Neural progenitor cell (in vitro differentiated cells): ENCODE data around the gene NUP54. TPM values are rescaled to one million over a fixed set of nuclear protein-coding genes. Genes with fewer than 3 reads are reported as not detected.

Source experiments
- DNase-seq: peaks from one replicate; pipeline ENCODE4 v3.0.0-alpha.2; 2016; ENCODE audit warnings: low spot score
- H2AFZ ChIP-seq: fragments of 200-600 bp; sonication (generic); replicated peaks from 2 replicates; pipeline ENCODE4 v1.6.1; 2016; ENCODE audit warnings: antibody characterized with exemption
- H3F3A ChIP-seq: fragments of 200-600 bp; sonication (generic); 2 replicates; pipeline ENCODE4 v1.6.1; 2016; ENCODE audit warnings: antibody characterized with exemption, low read depth
- H3K27ac ChIP-seq: fragments of 200-600 bp; sonication (generic); 2 replicates; pipeline ENCODE4 v1.5.1; 2016; ENCODE audit warnings: mild to moderate bottlenecking
- H3K27me3 ChIP-seq: fragments of 200-600 bp; sonication (generic); 2 replicates; pipeline ENCODE4 v1.6.1; 2016; ENCODE audit warnings: mild to moderate bottlenecking, moderate library complexity
- H3K36me3 ChIP-seq: fragments of 200-600 bp; sonication (generic); 2 replicates; pipeline ENCODE4 v1.5.1; 2016
- H3K4me1 ChIP-seq: fragments of 200-600 bp; sonication (generic); 2 replicates; pipeline ENCODE4 v1.6.1; 2016; ENCODE audit warnings: mixed run types
- H3K4me2 ChIP-seq: fragments of 200-600 bp; sonication (generic); 2 replicates; pipeline ENCODE4 v1.6.1; 2016
- H3K4me3 ChIP-seq: fragments of 200-600 bp; sonication (generic); 2 replicates; pipeline ENCODE4 v1.5.1; 2016
- H3K79me2 ChIP-seq: fragments of 200-600 bp; sonication (generic); 2 replicates; pipeline ENCODE4 v1.6.1; 2016; ENCODE audit warnings: low read depth
- H3K9ac ChIP-seq: fragments of 200-600 bp; sonication (generic); 2 replicates; pipeline ENCODE4 v1.6.1; 2016
- H3K9me3 ChIP-seq: fragments of 200-600 bp; sonication (generic); 2 replicates; pipeline ENCODE4 v1.5.1; 2016; ENCODE audit warnings: low read depth
- H4K20me1 ChIP-seq: fragments of 200-600 bp; sonication (generic); 2 replicates; pipeline ENCODE4 v1.6.1; 2016; ENCODE audit warnings: low read depth
- H3K27ac Mint-ChIP-seq: 3 replicates; pipeline ENCODE4 v1.8.0; 2021; ENCODE audit warnings: mixed read lengths
- H3K27me3 Mint-ChIP-seq: 2 replicates; pipeline ENCODE4 v1.8.0; 2022; ENCODE audit warnings: low read depth, mild to moderate bottlenecking, inconsistent platforms, moderate library complexity, mixed read lengths; ENCODE audit not compliant: insufficient read depth
- H3K36me3 Mint-ChIP-seq: 3 replicates; pipeline ENCODE4 v1.8.0; 2021; ENCODE audit warnings: mixed read lengths
- H3K4me1 Mint-ChIP-seq: 3 replicates; pipeline ENCODE4 v1.8.0; 2021; ENCODE audit warnings: mixed read lengths
- H3K4me3 Mint-ChIP-seq: 3 replicates; pipeline ENCODE4 v1.8.0; 2021; ENCODE audit warnings: mild to moderate bottlenecking, moderate library complexity, mixed read lengths
- H3K9me3 Mint-ChIP-seq: 3 replicates; pipeline ENCODE4 v1.8.0; 2020; ENCODE audit warnings: mixed read lengths
- CTCF ChIP-seq: fragments of 200-600 bp; sonication (generic); IDR thresholded peaks from 2 replicates; pipeline ENCODE4 v1.5.1; 2017; ENCODE audit warnings: antibody characterized with exemption, mild to moderate bottlenecking
- EZH2 ChIP-seq: fragments of 200-600 bp; sonication (generic); IDR thresholded peaks from 2 replicates; pipeline ENCODE4 v1.6.1; 2017; ENCODE audit warnings: antibody characterized with exemption, mild to moderate bottlenecking, moderate library complexity
- EZH2phosphoT487 ChIP-seq: fragments of 200-600 bp; sonication (generic); IDR thresholded peaks from 2 replicates; pipeline ENCODE4 v1.6.1; 2017; ENCODE audit warnings: antibody characterized with exemption
- total RNA-seq: library from RNA; depleted of rRNA; stranded (reverse); fragments of >200 nt; gene quantifications from 2 replicates; pipeline ENCODE4 v1.2.3, GENCODE V29; 2015; ENCODE audit warnings: low replicate concordance

The NUP54 gene
- total RNA-seq, 1 donor from 2014 or later: 161 TPM

GRCh38 chr4:76096076-76096475 is 52.1 kb downstream of the NUP54 start:
- H3K36me3 ChIP-seq: no peaks in the 10 kb centered on the region
- no peak overlapping the region for H3K4me2 ChIP-seq
- H3K9ac ChIP-seq: no peak overlapping the region
- no peak overlapping the region for H3K27ac ChIP-seq
- no peaks in the 10 kb centered on the region for H3K27me3 ChIP-seq
- Mint-ChIP-seq H3K9me3 (no peaks in the 10 kb centered on the region), H3K4me1 (peaks cover 4% of the 10 kb centered on the region), H3K36me3 (no peaks in the 10 kb centered on the region), H3K27me3 (peaks cover 2% of the 10 kb centered on the region), H3K4me3 (no peak overlapping the region), H3K27ac (no peak overlapping the region)
- no peak for DNase-seq
- H3K79me2 ChIP-seq: no peaks in the 10 kb centered on the region
- H3F3A ChIP-seq: no peaks in the 10 kb centered on the region
- no peaks in the 10 kb centered on the region for H3K9me3 ChIP-seq
- TF ChIP-seq EZH2phosphoT487 (no peak), CTCF (no peak), EZH2 (no peak)
- no peak overlapping the region for H2AFZ ChIP-seq
- no peaks in the 10 kb centered on the region for H3K4me1 ChIP-seq
- H3K4me3 ChIP-seq: no peak overlapping the region
- no peaks in the 10 kb centered on the region for H4K20me1 ChIP-seq

- H3K4me2 ChIP-seq: no peak overlapping the region
- H3K9ac ChIP-seq: no peak overlapping the region
- no peaks in the 10 kb centered on the region for H3K9me3 ChIP-seq
- H3K36me3 Mint-ChIP-seq: no peaks in the 10 kb centered on the region
- no peak overlapping the region for H3K27ac ChIP-seq
- H3F3A ChIP-seq: no peaks in the 10 kb centered on the region
- H3K4me1 Mint-ChIP-seq: peaks cover 4% of the 10 kb centered on the region
- H3K36me3 ChIP-seq: no peaks in the 10 kb centered on the region
- no peak overlapping the region for H2AFZ ChIP-seq
- H3K79me2 ChIP-seq: no peaks in the 10 kb centered on the region
- no peaks in the 10 kb centered on the region for H4K20me1 ChIP-seq
- H3K4me3 ChIP-seq: no peak overlapping the region
- H3K27me3 ChIP-seq: no peaks in the 10 kb centered on the region
- no peak for DNase-seq
- H3K9me3 Mint-ChIP-seq: no peaks in the 10 kb centered on the region
- peaks cover 2% of the 10 kb centered on the region for H3K27me3 Mint-ChIP-seq
- TF ChIP-seq EZH2phosphoT487 (no peak), EZH2 (no peak), CTCF (no peak)
- peak overlapping the region; percentile 63 for H3K27ac Mint-ChIP-seq
- H3K4me1 ChIP-seq: no peaks in the 10 kb centered on the region
- H3K4me3 Mint-ChIP-seq: no peak overlapping the region
Observed at GRCh38 chr4:76095568-76095967, 52.6 kb downstream of the NUP54 start.

GRCh38 chr4:76091052-76091451 is 57.1 kb downstream of the NUP54 start:
- TF ChIP-seq CTCF (no peak), EZH2 (no peak), EZH2phosphoT487 (no peak)

More at GRCh38 chr4:76091052-76091451, 57.1 kb downstream of the NUP54 start:
- no peaks in the 10 kb centered on the region for H3K36me3 Mint-ChIP-seq
- Histone ChIP-seq H3K27me3 (no peaks in the 10 kb centered on the region), H3K4me1 (no peaks in the 10 kb centered on the region), H3K9me3 (no peaks in the 10 kb centered on the region), H3K4me3 (no peak overlapping the region), H4K20me1 (no peaks in the 10 kb centered on the region), H2AFZ (no peak overlapping the region), H3K27ac (no peak overlapping the region), H3K79me2 (no peaks in the 10 kb centered on the region), H3K4me2 (no peak overlapping the region), H3K36me3 (no peaks in the 10 kb centered on the region), H3F3A (no peaks in the 10 kb centered on the region), H3K9ac (no peak overlapping the region)
- H3K27me3 Mint-ChIP-seq: no peaks in the 10 kb centered on the region
- peaks cover 10% of the 10 kb centered on the region for H3K4me1 Mint-ChIP-seq
- no peak overlapping the region for H3K4me3 Mint-ChIP-seq
- no peaks in the 10 kb centered on the region for H3K9me3 Mint-ChIP-seq
- H3K27ac Mint-ChIP-seq: no peak overlapping the region
- no peak for DNase-seq
